Lung (tissue), 12 donors: Measurements from ENCODE around the gene EFNA3. TPM values are rescaled to one million over a fixed set of nuclear protein-coding genes. Genes with fewer than 3 reads are reported as not detected.

Experiments used
- ATAC-seq: fragments of 200-7000 bp; cut with Tn5 transposase; one replicate; pipeline ENCODE4 v1.9.1; 2020; ENCODE audit warnings: moderate number of reproducible peaks; ENCODE audit not compliant: insufficient read depth, low FRiP score
- DNase-seq, 3 donors: peaks; one replicate each; pipeline ENCODE4 v3.0.0-alpha.2; 2013 to 2017
- H3K27ac ChIP-seq, 2 donors: one replicate each; pipeline ENCODE4 v1.5.1; 2013; ENCODE audit warnings: mild to moderate bottlenecking in 2 of 2, moderate library complexity in 2 of 2, control low read depth in 1 of 2, inconsistent platforms in 1 of 2, low read depth in 1 of 2, low read length in 1 of 2
- H3K27me3 ChIP-seq, 3 donors: one replicate each; pipeline ENCODE4 v1.5.1; 2013; ENCODE audit warnings: low read length in 2 of 3; ENCODE audit not compliant: control insufficient read depth in 3 of 3, insufficient read depth in 3 of 3
- H3K36me3 ChIP-seq, 4 donors: one replicate each; pipeline ENCODE4 v1.5.1; 2013; ENCODE audit warnings: low read length in 4 of 4, mild to moderate bottlenecking in 1 of 4, moderate library complexity in 1 of 4; ENCODE audit not compliant: control insufficient read depth in 4 of 4, insufficient read depth in 4 of 4
- H3K4me1 ChIP-seq, 5 donors: one replicate each; pipeline ENCODE4 v1.5.1; 2013; ENCODE audit warnings: low read length in 5 of 5, mild to moderate bottlenecking in 2 of 5, moderate library complexity in 1 of 5; ENCODE audit not compliant: control insufficient read depth in 5 of 5, insufficient read depth in 5 of 5
- H3K4me3 ChIP-seq: one replicate; pipeline ENCODE4 v1.5.1; 2013; ENCODE audit warnings: mild to moderate bottlenecking, control low read depth, moderate library complexity
- H3K9ac ChIP-seq, 2 donors: one replicate each; pipeline ENCODE4 v1.5.1; 2013; ENCODE audit warnings: low read length in 2 of 2, control low read depth in 1 of 2; ENCODE audit not compliant: insufficient read depth in 1 of 2
- H3K9me3 ChIP-seq, 4 donors: one replicate each; pipeline ENCODE4 v1.5.1; 2013; ENCODE audit warnings: low read length in 3 of 4, mild to moderate bottlenecking in 1 of 4, moderate library complexity in 1 of 4; ENCODE audit not compliant: control insufficient read depth in 4 of 4, insufficient read depth in 3 of 4
- WGBS, 2 donors: extraction: QIAGEN DNeasy Blood & Tissue Kit; methylation state at CpG; one replicate each; pipeline ENCODE4 v1.1.7; 2013; 5-methylcytosine and 5-hydroxymethylcytosine counted together
- polyA plus RNA-seq, 2 donors: library from polyadenylated mRNA; stranded (reverse); fragments of 200-250 nt; gene quantifications; one replicate each; pipeline ENCODE4 v1.2.1, GENCODE V29; 2013
- total RNA-seq, 2 donors: library from RNA; depleted of rRNA in 1 of 2; stranded (reverse); fragments of >200 nt in 1 of 2; gene quantifications; one replicate each; pipeline ENCODE4 v1.2.1, GENCODE V29; 2014 to 2021
- TF ChIP-seq, protein P1 (sequence below): IDR thresholded peaks from 2 replicates; pipeline ENCODE4 v1.5.1; 2012; ENCODE audit warnings: mild to moderate bottlenecking; ENCODE audit errors: control extremely low read depth, extremely low read depth
- donor health status: control.
- donor health status: control.
- donor health status: Bipolar disorder and iron deficiency.
- donor health status: healthy.
- donor health status: DM: yes; HTN: yes; CAD: no.

The EFNA3 gene
- total and polyA plus RNA-seq, 4 donors: 1.1 to 1.9 (median 1.6) TPM

DNA sequence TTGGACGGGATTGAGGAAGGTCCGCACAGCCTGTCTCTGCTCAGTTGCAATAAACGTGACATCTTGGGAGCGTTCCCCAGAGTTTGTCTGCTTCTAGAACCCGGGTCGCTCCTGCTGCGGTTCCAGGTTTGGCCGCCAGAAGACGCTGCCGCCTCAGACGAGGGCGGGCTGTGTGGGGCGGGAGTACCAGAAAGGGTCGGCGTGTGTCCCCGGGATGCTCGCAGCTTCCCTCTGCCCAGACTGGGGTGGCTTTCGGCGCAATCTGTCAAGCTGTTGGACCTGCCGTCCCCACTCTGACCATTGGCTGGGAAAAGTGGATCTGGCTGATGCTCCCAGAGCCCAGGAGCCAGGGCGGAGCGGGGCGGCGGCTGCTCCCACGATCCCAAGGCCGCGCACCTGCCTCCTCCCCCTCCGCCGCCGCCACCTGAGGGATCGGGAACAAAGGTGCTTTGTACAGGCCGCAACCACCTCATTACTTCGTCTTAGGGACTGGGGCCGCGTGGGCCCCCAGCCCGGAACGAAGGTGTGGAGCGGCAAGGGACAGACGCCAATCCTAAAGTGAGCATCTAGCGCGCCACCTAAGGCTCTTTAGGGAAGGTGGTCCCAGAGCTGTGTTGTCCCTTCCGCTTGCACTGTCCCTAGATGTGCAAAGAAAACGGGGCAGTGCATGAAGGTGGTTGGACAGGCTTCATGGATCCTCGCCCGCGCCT, 15.8 kb upstream of the EFNA3 start:
- H3K9me3 ChIP-seq: peaks cover 0 to under 1% (median 0%) of the 10 kb centered on the region in 4 donors
- 13 to 22% methylated on average over 46 of the region's 46 CpGs for WGBS, 2 donors
- H3K9ac ChIP-seq: no peak overlapping the region
- H3K27ac ChIP-seq: no peak overlapping the region
- peaks cover 0 to 4% (median 0%) of the 10 kb centered on the region in 3 donors for H3K27me3 ChIP-seq
- H3K36me3 ChIP-seq: peaks cover 0 to 23% (median 3%) of the 10 kb centered on the region in 4 donors
- TF ChIP-seq, protein P1, sequence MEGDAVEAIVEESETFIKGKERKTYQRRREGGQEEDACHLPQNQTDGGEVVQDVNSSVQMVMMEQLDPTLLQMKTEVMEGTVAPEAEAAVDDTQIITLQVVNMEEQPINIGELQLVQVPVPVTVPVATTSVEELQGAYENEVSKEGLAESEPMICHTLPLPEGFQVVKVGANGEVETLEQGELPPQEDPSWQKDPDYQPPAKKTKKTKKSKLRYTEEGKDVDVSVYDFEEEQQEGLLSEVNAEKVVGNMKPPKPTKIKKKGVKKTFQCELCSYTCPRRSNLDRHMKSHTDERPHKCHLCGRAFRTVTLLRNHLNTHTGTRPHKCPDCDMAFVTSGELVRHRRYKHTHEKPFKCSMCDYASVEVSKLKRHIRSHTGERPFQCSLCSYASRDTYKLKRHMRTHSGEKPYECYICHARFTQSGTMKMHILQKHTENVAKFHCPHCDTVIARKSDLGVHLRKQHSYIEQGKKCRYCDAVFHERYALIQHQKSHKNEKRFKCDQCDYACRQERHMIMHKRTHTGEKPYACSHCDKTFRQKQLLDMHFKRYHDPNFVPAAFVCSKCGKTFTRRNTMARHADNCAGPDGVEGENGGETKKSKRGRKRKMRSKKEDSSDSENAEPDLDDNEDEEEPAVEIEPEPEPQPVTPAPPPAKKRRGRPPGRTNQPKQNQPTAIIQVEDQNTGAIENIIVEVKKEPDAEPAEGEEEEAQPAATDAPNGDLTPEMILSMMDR: peak; percentile 43
- peaks cover 0 to 31% (median 10%) of the 10 kb centered on the region in 5 donors for H3K4me1 ChIP-seq
- no peak overlapping the region for H3K4me3 ChIP-seq
- no peak for ATAC-seq
- DNase-seq: peak; percentile 58 to 78 (median 58)

DNA sequence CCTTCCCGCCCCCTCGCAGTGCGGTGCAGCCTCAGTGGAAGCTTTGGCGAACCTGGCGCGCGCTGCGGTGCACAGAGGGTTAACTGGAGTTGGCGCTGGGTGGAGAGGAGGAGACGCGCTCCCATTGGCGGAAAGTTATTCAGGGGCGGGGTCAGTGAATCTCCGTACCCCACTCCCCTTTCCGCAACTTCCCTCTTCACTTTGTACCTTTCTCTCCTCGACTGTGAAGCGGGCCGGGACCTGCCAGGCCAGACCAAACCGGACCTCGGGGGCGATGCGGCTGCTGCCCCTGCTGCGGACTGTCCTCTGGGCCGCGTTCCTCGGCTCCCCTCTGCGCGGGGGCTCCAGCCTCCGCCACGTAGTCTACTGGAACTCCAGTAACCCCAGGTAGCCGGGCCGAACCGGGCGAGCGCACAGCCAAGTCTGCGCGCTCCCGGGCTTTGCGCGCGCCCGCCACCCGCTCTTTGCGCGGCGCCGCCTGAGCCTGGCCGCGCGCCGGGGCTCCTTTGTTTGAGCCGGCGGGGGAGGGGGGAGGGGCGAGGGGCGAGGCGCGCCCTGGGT, 15.0 kb upstream of the EFNA3 start, which contains the start of gene EFNA4:
EFNA4 (plus strand) TSS at position 191 of the 561 bp plus-strand sequence; CDS start at position 275, 84 bp downstream.
- peaks cover 0 to 4% (median 0%) of the 10 kb centered on the region in 3 donors for H3K27me3 ChIP-seq
- H3K4me1 ChIP-seq: peaks cover 0 to 31% (median 10%) of the 10 kb centered on the region in 5 donors
- whole genome bisulfite sequencing, 2 donors: 0% methylated on average over 46 to 57 of the region's 57 CpGs
- DNase-seq (peak; percentile 91 to 95 (median 93)), ATAC-seq (peak; percentile 96)
- peak within 1 kb of the TSS; percentile 67 for H3K4me3 ChIP-seq
- peak within 1 kb of the TSS; percentile 46 to 90 for H3K9ac ChIP-seq
- H3K9me3 ChIP-seq: no peaks in the 10 kb centered on the region
- peak within 1 kb of the TSS; percentile 81 to 89 for H3K27ac ChIP-seq
- TF ChIP-seq, protein P1: no peak
- H3K36me3 ChIP-seq: peaks cover 0 to 15% (median 6%) of the 10 kb centered on the region in 4 donors

DNA sequence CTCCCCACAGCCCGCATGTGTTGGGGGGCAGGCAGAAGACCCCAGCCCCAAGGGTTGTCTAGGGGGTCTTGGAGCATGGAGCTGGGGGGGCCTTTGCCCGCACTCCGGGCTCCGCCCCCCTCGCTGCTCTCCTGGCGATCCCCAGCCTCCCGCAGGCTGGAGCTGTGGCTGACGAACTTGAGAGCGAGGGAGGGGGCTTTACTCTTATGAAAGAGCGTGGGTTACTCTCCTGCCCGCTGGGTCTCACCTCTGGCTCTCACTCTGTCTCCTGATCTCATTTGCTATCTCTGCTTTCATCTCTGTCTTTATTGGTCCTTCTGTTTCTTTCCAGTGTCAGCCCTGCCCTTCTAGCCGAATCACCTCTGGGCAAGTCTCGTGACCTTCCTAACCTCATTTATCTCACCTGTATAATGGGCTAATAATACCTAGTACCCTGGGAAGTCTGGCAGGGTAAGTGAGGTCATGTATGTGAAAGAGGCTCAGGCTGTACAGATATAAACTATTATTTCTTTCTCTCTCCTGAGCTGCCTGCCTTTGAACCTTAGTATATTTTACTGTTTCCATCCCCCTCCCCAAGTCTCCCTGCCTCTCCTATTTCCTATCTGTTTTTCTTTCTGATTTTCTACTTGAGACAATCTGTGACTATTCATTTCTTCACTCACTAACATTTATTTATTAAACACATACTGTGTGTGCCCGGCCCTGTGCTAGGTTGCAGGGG, 14.4 kb upstream of the EFNA3 start:
- TF ChIP-seq, protein P1: no peak
- ATAC-seq (no peak), DNase-seq (peak; percentile 69 to 75 (median 73))
- H3K9ac ChIP-seq: peak overlapping the region; percentile 46 to 90
- H3K4me1 ChIP-seq: peaks cover 0 to 31% (median 10%) of the 10 kb centered on the region in 5 donors
- H3K36me3 ChIP-seq: peaks cover 0 to 16% (median 10%) of the 10 kb centered on the region in 4 donors
- no peaks in the 10 kb centered on the region for H3K9me3 ChIP-seq
- peaks cover 0 to 4% (median 0%) of the 10 kb centered on the region in 3 donors for H3K27me3 ChIP-seq
- peak overlapping the region; percentile 12 for H3K4me3 ChIP-seq
- no peak overlapping the region for H3K27ac ChIP-seq
- 10 to 15% methylated on average over 9 to 14 of the region's 14 CpGs for WGBS, 2 donors
